K562 (cell line): Measurements from ENCODE around the gene TBXAS1. TPM values are rescaled to one million over a fixed set of nuclear protein-coding genes. Genes with fewer than 3 reads are reported as not detected.
A peak's percentile ranks its signal among the peaks of the same experiment; 100 is the strongest.

Experiments used
- CBX5 ChIP-seq: IDR thresholded peaks from 2 replicates; pipeline ENCODE4 v1.6.1; 2014; ENCODE audit warnings: low read depth, borderline replicate concordance
- CHAMP1 ChIP-seq: fragments of 450-650 bp; IDR thresholded peaks from 2 replicates; pipeline ENCODE4 v1.6.1; 2016; ENCODE audit warnings: mild to moderate bottlenecking
- E2F3 ChIP-seq: fragments of 250-450 bp; sonication (Bioruptor Pico); IDR thresholded peaks from 2 replicates; pipeline ENCODE4 v1.4.0; 2020; ENCODE audit warnings: mild to moderate bottlenecking
- ETS2 ChIP-seq: IDR thresholded peaks from 2 replicates; pipeline ENCODE4 v1.6.1; 2016; ENCODE audit warnings: borderline replicate concordance, missing genetic modification characterization, mild to moderate bottlenecking, moderate library complexity, missing compliant biosample characterization; ENCODE audit not compliant: poor library complexity, severe bottlenecking
- KDM5B ChIP-seq: fragments of 200-600 bp; sonication (generic); IDR thresholded peaks from 2 replicates; pipeline ENCODE4 v1.6.1; 2012; ENCODE audit warnings: low read depth, mild to moderate bottlenecking, moderate library complexity, low read length, control low read depth, inconsistent platforms; ENCODE audit not compliant: insufficient replicate concordance
- L3MBTL2 ChIP-seq: fragments of 450-650 bp; IDR thresholded peaks from 2 replicates; pipeline ENCODE4 v1.6.1; 2016; ENCODE audit warnings: mild to moderate bottlenecking, moderate library complexity
- NBN ChIP-seq: fragments of 450-650 bp; IDR thresholded peaks from 2 replicates; pipeline ENCODE4 v1.6.1; 2016; ENCODE audit warnings: low read depth, mild to moderate bottlenecking
- RAD51 ChIP-seq: fragments of 450-650 bp; IDR thresholded peaks from 2 replicates; pipeline ENCODE4 v1.7.1; 2016; ENCODE audit warnings: low read depth, mild to moderate bottlenecking, borderline replicate concordance
- SIN3B ChIP-seq: fragments of 450-650 bp; IDR thresholded peaks from 2 replicates; pipeline ENCODE4 v1.6.1; 2017; ENCODE audit warnings: low read depth, mild to moderate bottlenecking, moderate library complexity
- SMARCE1 ChIP-seq: fragments of 450-650 bp; IDR thresholded peaks from 2 replicates; pipeline ENCODE4 v1.7.1; 2016; ENCODE audit warnings: mild to moderate bottlenecking
- SRSF9 ChIP-seq: fragments of 200-400 bp; formaldehyde crosslinking; IDR thresholded peaks from 2 replicates; pipeline ENCODE4 v1.6.1; 2017; ENCODE audit warnings: low read depth, low read length, borderline replicate concordance
- TEAD2 ChIP-seq: fragments of 450-650 bp; IDR thresholded peaks from 2 replicates; pipeline ENCODE4 v1.6.1; 2016; ENCODE audit warnings: missing genetic modification characterization, control low read depth, missing compliant biosample characterization
- USF1 ChIP-seq: sonication (generic); formaldehyde crosslinking; IDR thresholded peaks from 2 replicates; pipeline ENCODE4 v1.9.0; 2022; ENCODE audit warnings: mild to moderate bottlenecking, missing genetic modification reagents
- ZNF239 ChIP-seq: fragments of 250-450 bp; sonication (Bioruptor Pico); IDR thresholded peaks from 2 replicates; pipeline ENCODE4 v1.4.0; 2020; ENCODE audit warnings: mild to moderate bottlenecking
- ZNF717 ChIP-seq: fragments of 250-450 bp; sonication (Bioruptor Pico); IDR thresholded peaks from 2 replicates; pipeline ENCODE4 v1.5.0; 2021
- polyA plus RNA-seq, 8 experiments: library from polyadenylated mRNA; depleted of rRNA in 4 of 8; stranded (reverse) in 5 of 8; unstranded in 3 of 8; fragments of >200 nt; fragmentation: Nextera tagmentation in 2 of 8; fragmentation: Illumina TruSeq in 1 of 8; extraction: Ambion mirVana in 2 of 8; extraction: Trizol in 1 of 8; gene quantifications; 2 replicates each; pipeline versions ENCODE4 v1.2.1 to v1.2.3, GENCODE V29; 2011 to 2014; ENCODE audit warnings: inconsistent platforms in 1 of 8, missing spikeins in 1 of 8
- total RNA-seq, 7 experiments: library from RNA; depleted of rRNA in 6 of 7; stranded (reverse); fragments of >200 nt in 6 of 7; fragmentation: Illumina TruSeq in 2 of 7; extraction: Trizol in 2 of 7; gene quantifications; 2 replicates each; pipeline versions ENCODE4 v1.2.1 to v1.2.3, GENCODE V29; 2011 to 2021; ENCODE audit warnings: low replicate concordance in 1 of 7
- TF ChIP-seq, protein P1 (sequence below): fragments of 450-650 bp; IDR thresholded peaks from 2 replicates; pipeline ENCODE4 v1.6.1; 2017; ENCODE audit warnings: antibody characterized with exemption, mild to moderate bottlenecking
- TF ChIP-seq, protein P2 (sequence below): fragments of 250-450 bp; sonication (Bioruptor Pico); IDR thresholded peaks from 2 replicates; pipeline ENCODE4 v1.5.0; 2021
- TF ChIP-seq, protein P3 (sequence below): fragments of 450-650 bp; IDR thresholded peaks from 2 replicates; pipeline ENCODE4 v1.6.1; 2016

Gene TBXAS1
- total and polyA plus RNA-seq, 9 of the 15 experiments (the other 6 are each of a cell fraction or from before 2014, with no cell fraction given) = 1.1 to 8.3 (median 1.9) TPM

GRCh38 chr7:139915864-139916716, 87.0 kb downstream of the TBXAS1 start (continued):
- TF ChIP-seq, protein P1, sequence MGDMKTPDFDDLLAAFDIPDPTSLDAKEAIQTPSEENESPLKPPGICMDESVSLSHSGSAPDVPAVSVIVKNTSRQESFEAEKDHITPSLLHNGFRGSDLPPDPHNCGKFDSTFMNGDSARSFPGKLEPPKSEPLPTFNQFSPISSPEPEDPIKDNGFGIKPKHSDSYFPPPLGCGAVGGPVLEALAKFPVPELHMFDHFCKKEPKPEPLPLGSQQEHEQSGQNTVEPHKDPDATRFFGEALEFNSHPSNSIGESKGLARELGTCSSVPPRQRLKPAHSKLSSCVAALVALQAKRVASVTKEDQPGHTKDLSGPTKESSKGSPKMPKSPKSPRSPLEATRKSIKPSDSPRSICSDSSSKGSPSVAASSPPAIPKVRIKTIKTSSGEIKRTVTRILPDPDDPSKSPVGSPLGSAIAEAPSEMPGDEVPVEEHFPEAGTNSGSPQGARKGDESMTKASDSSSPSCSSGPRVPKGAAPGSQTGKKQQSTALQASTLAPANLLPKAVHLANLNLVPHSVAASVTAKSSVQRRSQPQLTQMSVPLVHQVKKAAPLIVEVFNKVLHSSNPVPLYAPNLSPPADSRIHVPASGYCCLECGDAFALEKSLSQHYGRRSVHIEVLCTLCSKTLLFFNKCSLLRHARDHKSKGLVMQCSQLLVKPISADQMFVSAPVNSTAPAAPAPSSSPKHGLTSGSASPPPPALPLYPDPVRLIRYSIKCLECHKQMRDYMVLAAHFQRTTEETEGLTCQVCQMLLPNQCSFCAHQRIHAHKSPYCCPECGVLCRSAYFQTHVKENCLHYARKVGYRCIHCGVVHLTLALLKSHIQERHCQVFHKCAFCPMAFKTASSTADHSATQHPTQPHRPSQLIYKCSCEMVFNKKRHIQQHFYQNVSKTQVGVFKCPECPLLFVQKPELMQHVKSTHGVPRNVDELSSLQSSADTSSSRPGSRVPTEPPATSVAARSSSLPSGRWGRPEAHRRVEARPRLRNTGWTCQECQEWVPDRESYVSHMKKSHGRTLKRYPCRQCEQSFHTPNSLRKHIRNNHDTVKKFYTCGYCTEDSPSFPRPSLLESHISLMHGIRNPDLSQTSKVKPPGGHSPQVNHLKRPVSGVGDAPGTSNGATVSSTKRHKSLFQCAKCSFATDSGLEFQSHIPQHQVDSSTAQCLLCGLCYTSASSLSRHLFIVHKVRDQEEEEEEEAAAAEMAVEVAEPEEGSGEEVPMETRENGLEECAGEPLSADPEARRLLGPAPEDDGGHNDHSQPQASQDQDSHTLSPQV = peak; percentile 98
- no peak for TF ChIP-seq SRSF9
- TF ChIP-seq ETS2 (tag) = no peak
- TF ChIP-seq, protein P2, sequence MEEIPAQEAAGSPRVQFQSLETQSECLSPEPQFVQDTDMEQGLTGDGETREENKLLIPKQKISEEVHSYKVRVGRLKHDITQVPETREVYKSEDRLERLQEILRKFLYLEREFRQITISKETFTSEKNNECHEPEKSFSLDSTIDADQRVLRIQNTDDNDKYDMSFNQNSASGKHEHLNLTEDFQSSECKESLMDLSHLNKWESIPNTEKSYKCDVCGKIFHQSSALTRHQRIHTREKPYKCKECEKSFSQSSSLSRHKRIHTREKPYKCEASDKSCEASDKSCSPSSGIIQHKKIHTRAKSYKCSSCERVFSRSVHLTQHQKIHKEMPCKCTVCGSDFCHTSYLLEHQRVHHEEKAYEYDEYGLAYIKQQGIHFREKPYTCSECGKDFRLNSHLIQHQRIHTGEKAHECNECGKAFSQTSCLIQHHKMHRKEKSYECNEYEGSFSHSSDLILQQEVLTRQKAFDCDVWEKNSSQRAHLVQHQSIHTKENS (CRISPR knock-in tag) = no peak
- peak; percentile 66 for TF ChIP-seq USF1
- peak; percentile 96 for TF ChIP-seq L3MBTL2
- TF ChIP-seq RAD51 = peak; percentile 43
- no peak for TF ChIP-seq ZNF717 (CRISPR knock-in tag)
- no peak for TF ChIP-seq SIN3B
- peak; percentile 71; the same call in 1 of the 2 replicates for TF ChIP-seq ZNF239 (CRISPR knock-in tag)
- peak; percentile 90 for TF ChIP-seq NBN
- peak; percentile 58; the same call in 1 of the 2 replicates for TF ChIP-seq E2F3 (CRISPR knock-in tag)
- peak; percentile 60 for TF ChIP-seq KDM5B
- TF ChIP-seq, protein P3, sequence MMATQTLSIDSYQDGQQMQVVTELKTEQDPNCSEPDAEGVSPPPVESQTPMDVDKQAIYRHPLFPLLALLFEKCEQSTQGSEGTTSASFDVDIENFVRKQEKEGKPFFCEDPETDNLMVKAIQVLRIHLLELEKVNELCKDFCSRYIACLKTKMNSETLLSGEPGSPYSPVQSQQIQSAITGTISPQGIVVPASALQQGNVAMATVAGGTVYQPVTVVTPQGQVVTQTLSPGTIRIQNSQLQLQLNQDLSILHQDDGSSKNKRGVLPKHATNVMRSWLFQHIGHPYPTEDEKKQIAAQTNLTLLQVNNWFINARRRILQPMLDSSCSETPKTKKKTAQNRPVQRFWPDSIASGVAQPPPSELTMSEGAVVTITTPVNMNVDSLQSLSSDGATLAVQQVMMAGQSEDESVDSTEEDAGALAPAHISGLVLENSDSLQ = peak; percentile 93
- TF ChIP-seq CBX5 = 0 out of 2 replicates have a peak, but pooled peaks have one; percentile 75
- peak; percentile 97 for TF ChIP-seq SMARCE1
- peak; percentile 70 for TF ChIP-seq TEAD2
- peak; percentile 96 for TF ChIP-seq CHAMP1
